IMR-90 (cell line): ENCODE data around the gene IRS2. TPM values are rescaled to one million over a fixed set of nuclear protein-coding genes. Genes with fewer than 3 reads are reported as not detected.

ENCODE experiments used
- ATAC-seq: fragments of 200-7000 bp; cut with Tn5 transposase; 2 replicates; pipeline ENCODE4 v1.9.1; 2020; ENCODE audit warnings: low read depth, mild to moderate bottlenecking, moderate library complexity
- BruUV-seq: library from RNA; stranded (reverse); fragments of 400-500 nt; replicated peaks from 2 replicates; lab custom pipeline; 2021; lab: Mats Ljungman, UMichigan
- CTCF ChIA-PET: fragments of 300-600 bp; formaldehyde crosslinking; extraction: SDS; loops from one replicate; lab custom pipeline; 2021; ENCODE audit warnings: antibody characterized with exemption; lab: Yijun Ruan, JAX
- POLR2A ChIA-PET: fragments of 300-600 bp; sonication (Branson Sonifier 250); formaldehyde crosslinking; loops from one replicate; lab custom pipeline; 2022; ENCODE audit warnings: antibody characterized with exemption; ENCODE audit not compliant: unreplicated experiment; lab: Charles Lee
- DNase-seq: peaks from one replicate; pipeline ENCODE4 v3.0.0; 2013
- H2AFZ ChIP-seq: replicated peaks from 2 replicates; pipeline ENCODE3; 2013; ENCODE audit warnings: low read length, mild to moderate bottlenecking; ENCODE audit not compliant: poor library complexity
- H2AK5ac ChIP-seq: 2 replicates; pipeline ENCODE4 v1.6.1; 2013; ENCODE audit warnings: low read depth, low read length, inconsistent platforms
- H2AK9ac ChIP-seq: replicated peaks from 2 replicates; pipeline ENCODE3; 2013; ENCODE audit warnings: mild to moderate bottlenecking, low read depth, low read length, moderate library complexity; ENCODE audit not compliant: poor library complexity
- H2BK120ac ChIP-seq: 2 replicates; pipeline ENCODE4 v1.6.1; 2013; ENCODE audit warnings: low read depth, low read length, inconsistent platforms
- H2BK15ac ChIP-seq: 3 replicates; pipeline ENCODE4 v1.6.1; 2013; ENCODE audit warnings: low read depth, low read length, inconsistent platforms
- H2BK20ac ChIP-seq: 2 replicates; pipeline ENCODE4 v1.6.1; 2013; ENCODE audit warnings: low read depth, mild to moderate bottlenecking, inconsistent platforms, low read length, moderate library complexity
- H2BK5ac ChIP-seq: 2 replicates; pipeline ENCODE4 v1.6.1; 2013; ENCODE audit warnings: mild to moderate bottlenecking, low read depth, low read length, inconsistent platforms; ENCODE audit not compliant: poor library complexity, severe bottlenecking
- H3K14ac ChIP-seq: replicated peaks from 2 replicates; pipeline ENCODE4 v1.6.1; 2013; ENCODE audit warnings: low read depth, low read length, inconsistent platforms
- H3K18ac ChIP-seq: 2 replicates; pipeline ENCODE4 v1.6.1; 2013; ENCODE audit warnings: low read depth, low read length, control low read depth
- H3K23ac ChIP-seq: 2 replicates; pipeline ENCODE4 v1.6.1; 2013; ENCODE audit warnings: low read depth, low read length, inconsistent platforms
- H3K27ac ChIP-seq: 2 replicates; pipeline ENCODE4 v1.5.1; 2013; ENCODE audit warnings: mild to moderate bottlenecking, control low read depth, low read length; ENCODE audit not compliant: insufficient read depth
- H3K27me3 ChIP-seq: 2 replicates; pipeline ENCODE4 v1.6.1; 2013; ENCODE audit warnings: low read length; ENCODE audit not compliant: control insufficient read depth, insufficient read depth
- H3K36me3 ChIP-seq: 2 replicates; pipeline ENCODE4 v1.6.1; 2013; ENCODE audit warnings: low read length, mixed read lengths; ENCODE audit not compliant: control insufficient read depth, insufficient read depth
- H3K4ac ChIP-seq: 2 replicates; pipeline ENCODE4 v1.6.1; 2013; ENCODE audit warnings: low read depth, low read length, inconsistent platforms
- H3K4me1 ChIP-seq: 2 replicates; pipeline ENCODE4 v1.6.1; 2013; ENCODE audit warnings: low read length, mixed read lengths; ENCODE audit not compliant: control insufficient read depth, insufficient read depth
- H3K4me2 ChIP-seq: 2 replicates; pipeline ENCODE4 v1.6.1; 2013; ENCODE audit warnings: low read depth, mild to moderate bottlenecking, control low read depth, low read length, moderate library complexity
- H3K4me3 ChIP-seq: 2 replicates; pipeline ENCODE4 v1.5.1; 2013; ENCODE audit warnings: low read depth, mild to moderate bottlenecking, control low read depth, low read length, moderate library complexity; ENCODE audit not compliant: insufficient read depth
- H3K56ac ChIP-seq: 2 replicates; pipeline ENCODE4 v1.6.1; 2013; ENCODE audit warnings: low read length, inconsistent platforms; ENCODE audit not compliant: insufficient read depth; ENCODE audit errors: extremely low read depth
- H3K79me1 ChIP-seq, 2 experiments: 2 replicates each; pipeline ENCODE4 v1.6.1; 2013; ENCODE audit warnings: low read length in 2 of 2, inconsistent platforms in 1 of 2, low read depth in 1 of 2
- H3K9ac ChIP-seq: 2 replicates; pipeline ENCODE4 v1.6.1; 2013; ENCODE audit warnings: low read depth, low read length, control low read depth
- H3K9me1 ChIP-seq: 2 replicates; pipeline ENCODE4 v1.6.1; 2013; ENCODE audit warnings: low read length, inconsistent platforms; ENCODE audit not compliant: insufficient read depth
- H3K9me3 ChIP-seq: 2 replicates; pipeline ENCODE4 v1.6.1; 2013; ENCODE audit warnings: low read length; ENCODE audit not compliant: control insufficient read depth, insufficient read depth
- H4K20me1 ChIP-seq: 2 replicates; pipeline ENCODE4 v1.6.1; 2013; ENCODE audit warnings: low read length, inconsistent platforms; ENCODE audit not compliant: insufficient read depth
- H4K5ac ChIP-seq: 2 replicates; pipeline ENCODE4 v1.6.1; 2013; ENCODE audit warnings: mild to moderate bottlenecking, low read depth, low read length, control low read depth
- H4K8ac ChIP-seq, 2 experiments: 2 replicates each; pipeline ENCODE4 v1.6.1; 2013; ENCODE audit warnings: low read depth in 2 of 2, low read length in 2 of 2, control low read depth in 1 of 2, inconsistent platforms in 1 of 2
- H4K91ac ChIP-seq: 2 replicates; pipeline ENCODE4 v1.6.1; 2013; ENCODE audit warnings: low read depth, low read length, inconsistent platforms; ENCODE audit not compliant: insufficient read depth
- CEBPB ChIP-seq: IDR thresholded peaks from 2 replicates; pipeline ENCODE4 v1.6.1; 2012; ENCODE audit warnings: low read depth, low read length, improper control_type of control experiment
- CHD1 ChIP-seq: IDR thresholded peaks from 2 replicates; pipeline ENCODE4 v1.6.1; 2012; ENCODE audit warnings: low read depth, low read length, improper control_type of control experiment
- CTCF ChIP-seq: conservative IDR thresholded peaks from 2 replicates; pipeline ENCODE4 v1.5.1; 2012; ENCODE audit warnings: mild to moderate bottlenecking, low read depth, low read length, improper control_type of control experiment
- MAFK ChIP-seq: IDR thresholded peaks from 2 replicates; pipeline ENCODE4 v1.6.1; 2012; ENCODE audit warnings: low read depth, low read length, improper control_type of control experiment
- POLR2A ChIP-seq: IDR thresholded peaks from 2 replicates; pipeline ENCODE4 v1.6.1; 2012; ENCODE audit warnings: mild to moderate bottlenecking, low read depth, low read length
- RCOR1 ChIP-seq: IDR thresholded peaks from 2 replicates; pipeline ENCODE4 v1.6.1; 2012; ENCODE audit warnings: mild to moderate bottlenecking, low read length, improper control_type of control experiment; ENCODE audit not compliant: insufficient replicate concordance
- WGBS, 2 experiments: methylation state at CpG; one replicate each; pipeline versions ENCODE4 v1.1.5 to v1.1.7; 2013; ENCODE audit warnings: missing lambda C conversion rate in 2 of 2; ENCODE audit not compliant: insufficient read length in 1 of 2; ENCODE audit errors: extremely low coverage in 2 of 2; 5-methylcytosine and 5-hydroxymethylcytosine counted together
- dilution Hi-C: fragments of 300-500 bp; cut with HindIII; formaldehyde crosslinking; loops from one replicate; pipeline ENCODE4 v1.14.3; 2018; ENCODE audit warnings: low sequenced_read_pairs; ENCODE audit not compliant: unreplicated experiment
- in situ Hi-C: fragments of 300-500 bp; cut with MboI; formaldehyde crosslinking; loops from 3 replicates; pipeline ENCODE4 v1.14.3; 2019; ENCODE audit warnings: low sequenced_read_pairs, inconsistent platforms, mixed read lengths
- intact Hi-C: fragments of 100-400 bp; cut with micrococcal nuclease; formaldehyde crosslinking; loops from 2 replicates; pipeline ENCODE4 v1.10.0; 2022
- polyA plus RNA-seq, 3 experiments: library from polyadenylated mRNA; depleted of rRNA; stranded (reverse); fragments of >200 nt; gene quantifications; 2 replicates each; pipeline ENCODE4 v1.2.3, GENCODE V29; 2012; ENCODE audit warnings: low replicate concordance in 1 of 3
- total RNA-seq: library from RNA; depleted of rRNA; stranded (reverse); fragments of >200 nt; gene quantifications from 2 replicates; pipeline ENCODE4 v1.2.3, GENCODE V29; 2012
- TF ChIP-seq, protein P1 (sequence below): fragments of 150-350 bp; IDR thresholded peaks from 2 replicates; pipeline ENCODE4 v1.6.1; 2016; ENCODE audit warnings: low read depth, mild to moderate bottlenecking, low read length, moderate library complexity, borderline replicate concordance

IRS2 gene
- total and polyA plus RNA-seq, 2 of the 4 experiments (the other 2 are of a cell fraction) = 0.36 to 1.4 TPM

DNA sequence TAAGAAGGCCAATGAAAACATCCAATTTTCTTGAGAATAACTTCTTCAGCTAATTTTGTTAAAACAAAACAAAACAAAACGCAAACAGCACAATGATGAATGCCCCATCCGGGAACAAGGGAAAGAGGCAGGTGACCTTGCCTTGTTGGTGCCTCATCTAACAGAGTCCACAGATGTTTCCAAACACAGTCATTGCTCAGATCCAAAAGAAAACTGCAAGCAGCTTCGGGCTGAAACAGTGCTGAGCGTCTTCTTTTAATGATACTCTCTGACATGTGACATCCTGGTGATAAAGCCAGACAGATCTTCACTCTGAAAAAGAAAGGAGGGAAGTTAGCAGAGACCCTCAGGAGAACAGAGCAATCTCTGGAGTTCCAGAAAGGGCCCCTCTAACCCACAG is 30.4 kb downstream of the IRS2 start:
- Histone ChIP-seq H3K4me1 (no peaks in the 10 kb centered on the region), H3K23ac (no peak overlapping the region), H3K27ac (no peak overlapping the region), H2BK15ac (no peak overlapping the region), H3K14ac (no peak overlapping the region), H3K4me2 (no peak overlapping the region), H3K56ac (no peak overlapping the region), H3K4ac (no peak overlapping the region), H3K18ac (no peak overlapping the region), H4K20me1 (peaks cover 8% of the 10 kb centered on the region; the same call in 1 of the 2 replicates), H3K36me3 (peaks cover 6% of the 10 kb centered on the region), H3K27me3 (no peaks in the 10 kb centered on the region), H4K91ac (no peak overlapping the region), H2BK20ac (no peak overlapping the region), H2AK5ac (no peak overlapping the region), H3K9me3 (no peaks in the 10 kb centered on the region), H3K79me1 (peaks cover 18 to 23% of the 10 kb centered on the region in 2 experiments), H4K8ac (no peak overlapping the region), H2AFZ (no peak overlapping the region), H4K5ac (no peak overlapping the region), H2AK9ac (no peak overlapping the region), H2BK5ac (no peak overlapping the region), H3K4me3 (no peak overlapping the region), H3K9ac (no peak overlapping the region), H3K9me1 (peaks cover 5% of the 10 kb centered on the region; the same call in 1 of the 2 replicates), H2BK120ac (no peak overlapping the region)
- CTCF ChIA-PET = no interaction called here
- dilution Hi-C loops (no loop called here), in situ Hi-C loops (no loop called here), intact Hi-C loops (no loop called here)
- ATAC-seq (no peak), DNase-seq (no peak)
- no TSS peak for BruUV-seq
- WGBS, 2 experiments = 86% methylated on average over 2 of the region's 4 CpGs; no CpG with 5 or more reads in 1 of the 2 experiments
- POLR2A ChIA-PET = no interaction called here
- TF ChIP-seq POLR2A (no peak), CTCF (no peak), CEBPB (no peak), CHD1 (no peak), RCOR1 (no peak), MAFK (no peak)
- TF ChIP-seq, protein P1, sequence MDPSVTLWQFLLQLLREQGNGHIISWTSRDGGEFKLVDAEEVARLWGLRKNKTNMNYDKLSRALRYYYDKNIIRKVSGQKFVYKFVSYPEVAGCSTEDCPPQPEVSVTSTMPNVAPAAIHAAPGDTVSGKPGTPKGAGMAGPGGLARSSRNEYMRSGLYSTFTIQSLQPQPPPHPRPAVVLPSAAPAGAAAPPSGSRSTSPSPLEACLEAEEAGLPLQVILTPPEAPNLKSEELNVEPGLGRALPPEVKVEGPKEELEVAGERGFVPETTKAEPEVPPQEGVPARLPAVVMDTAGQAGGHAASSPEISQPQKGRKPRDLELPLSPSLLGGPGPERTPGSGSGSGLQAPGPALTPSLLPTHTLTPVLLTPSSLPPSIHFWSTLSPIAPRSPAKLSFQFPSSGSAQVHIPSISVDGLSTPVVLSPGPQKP = no peak
